Measurements from ENCODE around the gene CDHR3.

Gene CDHR3

GRCh38 chr7:105945848-105946247, 17.2 kb upstream of the CDHR3 start:
- no peak overlapping the region for H2AFZ ChIP-seq (ENCODE audit: low read length)
- DNase-seq, result no peak
- H3K36me3 ChIP-seq (replicated peaks; ENCODE audit: insufficient read depth, low read length), result no peaks in the 10 kb centered on the region
- H3K4me3 ChIP-seq (ENCODE audit: low read length), result no peak overlapping the region
- no peaks in the 10 kb centered on the region for H3K79me2 ChIP-seq (ENCODE audit: low read length)
- H4K20me1 ChIP-seq (ENCODE audit: insufficient read depth, low read length), result no peaks in the 10 kb centered on the region
- H3K9me2 ChIP-seq (replicated peaks; ENCODE audit: insufficient read depth, low read length), result no peaks in the 10 kb centered on the region
- TF ChIP-seq EZH2phosphoT487 (IDR thresholded peaks at IDR 0.05; ENCODE audit: low read length) (no peak), EZH2 (optimal IDR thresholded peaks at IDR 0.05; ENCODE audit: low read depth, low read length) (no peak), CTCF (IDR thresholded peaks at IDR 0.05; ENCODE audit: low read length) (no peak)
- no peaks in the 10 kb centered on the region for H3F3A ChIP-seq (ENCODE audit: insufficient read depth, low read length)
- H3K9me3 ChIP-seq (replicated peaks; ENCODE audit: insufficient read depth, low read length), result no peaks in the 10 kb centered on the region
- H3K4me2 ChIP-seq (ENCODE audit: low read depth, low read length), result no peak overlapping the region
- H3K27me3 ChIP-seq (replicated peaks; ENCODE audit: insufficient read depth, low read length), result no peaks in the 10 kb centered on the region
- H3K4me1 ChIP-seq (ENCODE audit: low read length), result no peaks in the 10 kb centered on the region
- no peak overlapping the region for H3K9ac ChIP-seq (ENCODE audit: low read length)
- no peak overlapping the region for H3K27ac ChIP-seq (ENCODE audit: low read length)

DNA sequence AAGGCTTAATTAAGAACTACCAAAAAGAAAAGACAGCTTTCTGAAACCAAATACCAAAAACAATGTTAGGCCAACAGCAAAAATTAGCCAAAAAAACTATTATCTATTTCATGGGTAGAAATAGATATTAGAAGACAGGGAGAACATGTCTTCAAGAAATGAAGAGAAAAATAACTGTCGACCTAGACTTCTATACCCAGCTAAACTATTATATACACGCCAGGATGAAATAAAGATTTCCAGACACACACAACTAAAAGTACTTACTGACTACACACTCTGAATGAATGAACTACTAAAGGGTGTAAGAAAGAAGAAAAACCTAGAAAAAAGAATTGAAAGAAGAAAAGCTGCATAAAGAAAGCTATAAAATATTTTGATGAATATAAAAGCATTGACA, 11.5 kb upstream of the CDHR3 start:
- DNase-seq, result no peak
- H3K79me2 ChIP-seq (ENCODE audit: low read length), result no peaks in the 10 kb centered on the region
- no peaks in the 10 kb centered on the region for H4K20me1 ChIP-seq (ENCODE audit: insufficient read depth, low read length)
- no peaks in the 10 kb centered on the region for H3F3A ChIP-seq (ENCODE audit: insufficient read depth, low read length)
- no peaks in the 10 kb centered on the region for H3K36me3 ChIP-seq (replicated peaks; ENCODE audit: insufficient read depth, low read length)
- no peaks in the 10 kb centered on the region for H3K9me3 ChIP-seq (replicated peaks; ENCODE audit: insufficient read depth, low read length)
- H3K27ac ChIP-seq (ENCODE audit: low read length), result no peak overlapping the region
- no peak overlapping the region for H2AFZ ChIP-seq (ENCODE audit: low read length)
- H3K9ac ChIP-seq (ENCODE audit: low read length), result no peak overlapping the region
- H3K4me1 ChIP-seq (ENCODE audit: low read length), result no peaks in the 10 kb centered on the region
- TF ChIP-seq CTCF (IDR thresholded peaks at IDR 0.05; ENCODE audit: low read length) (no peak), EZH2phosphoT487 (IDR thresholded peaks at IDR 0.05; ENCODE audit: low read length) (no peak), EZH2 (optimal IDR thresholded peaks at IDR 0.05; ENCODE audit: low read depth, low read length) (no peak)
- H3K27me3 ChIP-seq (replicated peaks; ENCODE audit: insufficient read depth, low read length), result no peaks in the 10 kb centered on the region
- H3K4me3 ChIP-seq (ENCODE audit: low read length), result no peak overlapping the region
- no peak overlapping the region for H3K4me2 ChIP-seq (ENCODE audit: low read depth, low read length)
- no peaks in the 10 kb centered on the region for H3K9me2 ChIP-seq (replicated peaks; ENCODE audit: insufficient read depth, low read length)

DNA sequence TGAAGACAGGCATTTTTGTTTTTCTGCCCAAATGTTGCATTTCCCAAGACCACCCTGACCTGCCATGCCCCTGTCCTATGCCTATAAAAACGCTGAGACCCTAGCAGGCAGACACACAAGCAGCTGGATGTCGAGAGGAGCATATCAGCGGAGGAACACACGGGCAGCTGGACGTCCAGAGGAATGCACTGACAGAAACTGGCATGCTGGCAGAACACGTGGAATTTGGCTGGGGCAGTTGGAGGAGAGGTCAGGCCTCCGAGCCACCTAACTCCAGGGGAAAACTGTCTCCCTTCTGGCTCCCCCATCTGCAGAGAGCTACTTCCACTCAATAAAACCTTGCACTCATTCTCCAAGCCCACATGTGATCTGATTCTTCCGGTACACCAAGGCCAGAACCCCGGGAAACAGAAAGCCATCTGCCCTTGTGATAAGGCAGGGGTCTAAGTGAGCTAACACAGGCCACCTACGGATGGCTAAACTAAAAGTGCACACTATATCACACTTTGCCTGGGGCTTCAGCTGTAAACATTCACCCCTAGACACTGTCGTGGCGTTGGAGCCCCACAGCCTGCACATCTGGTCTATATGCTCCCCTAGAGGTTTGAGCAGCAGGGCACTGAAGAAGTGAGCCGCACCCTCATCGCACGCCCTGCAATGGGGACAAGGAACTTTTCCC, 10.0 kb upstream of the CDHR3 start:
- no peak for TF ChIP-seq CTCF (IDR thresholded peaks at IDR 0.05; ENCODE audit: low read length)
- no peak overlapping the region for H3K4me3 ChIP-seq (ENCODE audit: low read length)
- no peaks in the 10 kb centered on the region for H4K20me1 ChIP-seq (ENCODE audit: insufficient read depth, low read length)
- no peaks in the 10 kb centered on the region for H3F3A ChIP-seq (ENCODE audit: insufficient read depth, low read length)
- DNase-seq, result no peak
- H3K27ac ChIP-seq (ENCODE audit: low read length), result no peak overlapping the region
- H3K4me1 ChIP-seq (ENCODE audit: low read length), result no peaks in the 10 kb centered on the region
- no peaks in the 10 kb centered on the region for H3K36me3 ChIP-seq (replicated peaks; ENCODE audit: insufficient read depth, low read length)
- H3K4me2 ChIP-seq (ENCODE audit: low read depth, low read length), result no peak overlapping the region
- no peaks in the 10 kb centered on the region for H3K9me2 ChIP-seq (replicated peaks; ENCODE audit: insufficient read depth, low read length)
- no peak overlapping the region for H3K9ac ChIP-seq (ENCODE audit: low read length)
- H3K79me2 ChIP-seq (ENCODE audit: low read length), result no peaks in the 10 kb centered on the region
- no peak overlapping the region for H2AFZ ChIP-seq (ENCODE audit: low read length)
- H3K27me3 ChIP-seq (replicated peaks; ENCODE audit: insufficient read depth, low read length), result no peaks in the 10 kb centered on the region
- no peaks in the 10 kb centered on the region for H3K9me3 ChIP-seq (replicated peaks; ENCODE audit: insufficient read depth, low read length)
